NCI-H510A treated with DMSO at 0.1 percent for 48 hours (cell line): ENCODE results near the gene TLN1.

ENCODE experiments used
- DNase-seq: peaks from one replicate; lab custom pipeline; 2025; lab: John Stamatoyannopoulos, UW

TLN1 gene, protein sequence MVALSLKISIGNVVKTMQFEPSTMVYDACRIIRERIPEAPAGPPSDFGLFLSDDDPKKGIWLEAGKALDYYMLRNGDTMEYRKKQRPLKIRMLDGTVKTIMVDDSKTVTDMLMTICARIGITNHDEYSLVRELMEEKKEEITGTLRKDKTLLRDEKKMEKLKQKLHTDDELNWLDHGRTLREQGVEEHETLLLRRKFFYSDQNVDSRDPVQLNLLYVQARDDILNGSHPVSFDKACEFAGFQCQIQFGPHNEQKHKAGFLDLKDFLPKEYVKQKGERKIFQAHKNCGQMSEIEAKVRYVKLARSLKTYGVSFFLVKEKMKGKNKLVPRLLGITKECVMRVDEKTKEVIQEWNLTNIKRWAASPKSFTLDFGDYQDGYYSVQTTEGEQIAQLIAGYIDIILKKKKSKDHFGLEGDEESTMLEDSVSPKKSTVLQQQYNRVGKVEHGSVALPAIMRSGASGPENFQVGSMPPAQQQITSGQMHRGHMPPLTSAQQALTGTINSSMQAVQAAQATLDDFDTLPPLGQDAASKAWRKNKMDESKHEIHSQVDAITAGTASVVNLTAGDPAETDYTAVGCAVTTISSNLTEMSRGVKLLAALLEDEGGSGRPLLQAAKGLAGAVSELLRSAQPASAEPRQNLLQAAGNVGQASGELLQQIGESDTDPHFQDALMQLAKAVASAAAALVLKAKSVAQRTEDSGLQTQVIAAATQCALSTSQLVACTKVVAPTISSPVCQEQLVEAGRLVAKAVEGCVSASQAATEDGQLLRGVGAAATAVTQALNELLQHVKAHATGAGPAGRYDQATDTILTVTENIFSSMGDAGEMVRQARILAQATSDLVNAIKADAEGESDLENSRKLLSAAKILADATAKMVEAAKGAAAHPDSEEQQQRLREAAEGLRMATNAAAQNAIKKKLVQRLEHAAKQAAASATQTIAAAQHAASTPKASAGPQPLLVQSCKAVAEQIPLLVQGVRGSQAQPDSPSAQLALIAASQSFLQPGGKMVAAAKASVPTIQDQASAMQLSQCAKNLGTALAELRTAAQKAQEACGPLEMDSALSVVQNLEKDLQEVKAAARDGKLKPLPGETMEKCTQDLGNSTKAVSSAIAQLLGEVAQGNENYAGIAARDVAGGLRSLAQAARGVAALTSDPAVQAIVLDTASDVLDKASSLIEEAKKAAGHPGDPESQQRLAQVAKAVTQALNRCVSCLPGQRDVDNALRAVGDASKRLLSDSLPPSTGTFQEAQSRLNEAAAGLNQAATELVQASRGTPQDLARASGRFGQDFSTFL (N-terminal part only)

DNA sequence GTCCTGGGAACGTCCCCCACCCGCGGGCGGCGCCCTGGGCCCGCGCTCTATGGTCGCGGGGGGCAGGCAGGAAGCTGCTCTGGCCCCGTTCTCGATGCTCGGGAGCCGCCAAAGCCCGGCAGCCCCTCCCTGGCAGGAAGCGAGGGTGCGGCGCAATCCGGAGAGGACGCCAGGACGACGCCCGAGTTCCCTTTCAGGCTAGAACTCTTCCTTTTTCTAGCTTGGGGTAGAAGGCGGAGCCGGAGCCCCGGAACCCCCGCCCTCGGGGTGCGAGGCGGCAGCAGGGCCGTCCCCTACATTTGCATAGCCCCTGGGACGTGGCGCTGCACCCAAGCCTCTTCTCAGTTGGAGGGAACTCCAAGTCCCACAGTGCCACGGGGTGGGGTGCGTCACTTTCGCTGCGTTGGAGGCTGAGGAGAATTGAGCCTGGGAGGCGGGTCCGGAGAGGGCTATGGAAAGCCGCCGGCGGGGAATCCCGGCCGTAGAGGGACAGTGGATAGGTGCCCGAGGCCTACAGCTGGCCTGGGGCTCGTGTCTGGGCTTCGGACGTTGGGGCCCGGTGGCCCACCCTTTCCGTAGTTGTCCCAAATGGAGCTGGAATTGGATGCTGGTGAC is at the start of gene TLN1, which contains the start of gene CREB3:
Gene TLN1, minus strand, starts transcription at position 11 of the 615 bp plus-strand sequence. CDS start 6,501 bp downstream, outside the sequence.
Gene CREB3, plus strand, starts transcription at position 482 of the 615 bp plus-strand sequence. Its CDS starts 107 bp downstream, at position 589.
- DNase-seq: peak; percentile 85

DNA sequence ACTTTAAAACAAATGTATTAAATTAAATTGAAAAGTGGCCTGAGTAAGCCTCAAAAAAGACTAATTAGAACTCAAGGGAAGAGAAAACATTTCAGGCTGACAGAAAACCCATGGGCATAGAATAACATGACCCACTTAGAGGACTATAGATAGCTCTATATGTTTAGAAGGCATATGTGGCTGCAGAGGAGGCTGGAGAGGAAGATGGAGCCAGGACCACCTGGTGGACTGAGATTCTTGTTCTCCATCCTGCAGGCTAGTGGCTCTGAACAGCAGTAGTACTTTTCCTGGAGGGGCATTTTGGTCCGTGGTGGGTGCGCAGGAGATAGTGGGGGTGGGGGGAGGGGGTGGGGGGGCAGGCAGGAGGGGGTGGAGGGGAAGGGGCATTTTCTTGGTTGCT is 49.1 kb upstream of the TLN1 start:
- no peak for DNase-seq

DNA sequence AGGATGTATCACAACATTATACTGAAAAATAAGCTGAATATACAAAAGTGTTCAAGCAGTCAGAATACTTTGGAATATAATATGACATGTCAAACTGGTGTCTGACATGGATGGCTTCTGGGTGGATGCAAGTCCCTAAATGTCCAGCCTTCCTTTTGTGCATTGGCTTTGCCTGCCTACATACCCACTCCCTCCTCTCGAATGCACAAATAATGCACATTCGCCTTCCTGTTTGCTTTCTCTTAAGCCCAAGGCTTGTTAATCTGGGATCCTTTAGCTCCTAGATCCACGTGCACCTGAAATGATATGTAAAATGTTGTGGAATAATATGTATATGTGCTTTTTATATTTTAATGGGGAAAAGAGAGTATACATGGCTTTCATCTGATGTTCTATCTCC is 46.5 kb upstream of the TLN1 start:
- peak; percentile 24 for DNase-seq

DNA sequence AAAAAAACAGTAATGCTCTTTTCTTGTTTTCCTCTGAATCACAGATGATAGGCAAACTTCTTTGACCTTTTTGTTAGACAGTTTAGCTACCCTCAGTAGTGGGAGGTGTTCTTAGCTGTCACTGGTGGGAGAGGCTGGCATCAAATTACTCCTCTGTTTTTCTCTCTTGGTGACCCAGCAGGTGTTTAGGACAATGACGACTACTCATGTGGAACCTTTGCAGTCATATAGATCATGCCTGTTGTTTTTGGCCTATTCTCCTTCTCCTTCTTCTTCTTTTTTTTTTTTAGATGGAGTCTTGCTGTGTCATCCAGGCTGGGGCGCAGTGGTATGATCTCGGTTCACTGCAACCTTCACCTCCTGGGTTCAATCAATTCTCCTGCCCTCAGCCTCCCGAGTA is 44.0 kb upstream of the TLN1 start:
- DNase-seq: peak; percentile 76

DNA sequence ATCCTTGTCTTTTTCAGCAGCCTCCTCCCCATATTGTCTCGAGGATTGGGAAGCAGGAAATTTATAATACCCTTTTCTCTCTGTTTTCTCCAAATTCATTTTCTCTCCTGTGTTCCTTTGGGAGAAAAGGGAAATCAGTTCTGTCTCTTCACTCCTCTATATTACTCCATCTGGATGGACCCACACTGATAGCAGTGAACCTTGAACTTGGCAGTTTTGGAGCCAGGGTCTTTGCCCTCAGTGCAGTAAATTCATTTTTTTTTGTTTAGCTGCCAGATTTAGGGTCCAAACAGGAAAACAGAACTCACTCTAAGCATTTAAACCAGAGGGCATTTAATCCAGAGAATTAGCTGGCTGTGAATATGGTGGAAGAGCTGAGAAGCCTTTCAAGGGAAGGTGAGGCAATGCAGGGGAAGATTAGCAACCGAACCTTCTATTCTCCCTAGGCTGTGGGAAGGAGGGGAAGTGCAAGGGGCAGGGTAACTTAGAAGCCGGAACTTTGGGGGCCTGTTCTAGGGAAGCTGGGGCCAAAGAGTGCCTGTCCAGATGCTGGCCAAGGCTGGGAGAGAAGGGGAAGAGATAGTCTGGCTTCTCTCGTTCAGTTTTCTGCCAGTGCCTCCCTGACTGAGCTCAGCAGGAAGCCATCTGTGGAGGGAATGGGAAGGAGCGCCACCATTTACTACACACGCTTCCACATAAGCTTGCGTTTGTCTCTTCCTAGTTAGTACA is 43.1 kb upstream of the TLN1 start:
- DNase-seq: peak; percentile 21

DNA sequence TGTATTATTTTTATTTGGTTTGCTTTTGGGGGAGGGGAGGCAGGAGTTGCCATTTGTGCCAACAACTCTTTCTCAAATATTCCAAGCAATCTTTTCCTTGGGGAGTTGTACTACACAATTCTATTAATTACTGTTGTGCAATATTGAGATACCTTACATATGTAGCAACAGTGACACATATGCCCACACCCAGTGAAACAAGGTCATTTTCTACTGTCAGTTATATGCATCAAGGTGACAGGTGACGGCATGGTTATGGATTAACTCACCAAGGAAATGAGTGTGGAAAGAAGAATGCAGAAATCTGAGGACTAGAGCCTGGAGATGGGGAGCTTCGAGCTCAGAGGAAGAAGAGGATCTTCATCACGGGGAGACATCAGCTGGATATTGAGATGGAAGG is 39.9 kb upstream of the TLN1 start:
- DNase-seq: no peak

DNA sequence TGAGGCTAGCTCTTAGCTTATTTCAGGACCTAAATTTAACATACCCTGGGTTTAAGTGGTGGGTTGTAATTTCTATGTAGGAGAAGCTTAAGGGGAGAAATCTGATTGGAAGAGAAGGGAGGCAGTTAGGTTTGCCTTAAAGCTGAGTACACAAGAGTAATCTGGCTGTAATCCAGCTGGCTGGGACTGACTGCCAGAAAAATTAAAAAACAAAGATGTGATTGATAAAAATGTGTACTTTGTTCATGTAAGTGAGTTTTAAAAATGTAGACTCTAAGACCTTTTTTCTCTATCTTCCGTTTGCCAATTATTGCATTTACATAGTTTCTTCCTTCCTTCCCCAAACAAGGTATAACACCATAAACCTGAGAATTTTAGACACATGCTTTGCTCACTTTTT is 39.5 kb upstream of the TLN1 start:
- DNase-seq: peak; percentile 20

DNA sequence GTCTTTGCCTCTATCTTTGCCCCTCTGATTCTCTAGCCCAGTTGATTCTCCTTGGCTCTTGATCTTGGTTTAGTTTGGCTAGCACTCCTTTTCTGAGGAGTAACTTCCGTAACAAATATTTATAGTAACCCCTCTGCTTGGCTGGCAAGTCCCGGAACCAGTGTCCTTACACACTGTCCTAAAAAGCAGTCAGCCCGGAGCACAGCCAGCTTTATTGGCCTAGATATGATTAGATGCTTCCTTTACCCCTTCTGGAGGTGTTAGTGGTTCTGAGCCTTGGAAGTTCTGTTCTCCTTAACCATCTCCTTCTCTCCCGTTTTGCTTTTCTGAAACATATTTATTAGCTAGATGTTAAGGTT is 39.1 kb upstream of the TLN1 start:
- DNase-seq: no peak

DNA sequence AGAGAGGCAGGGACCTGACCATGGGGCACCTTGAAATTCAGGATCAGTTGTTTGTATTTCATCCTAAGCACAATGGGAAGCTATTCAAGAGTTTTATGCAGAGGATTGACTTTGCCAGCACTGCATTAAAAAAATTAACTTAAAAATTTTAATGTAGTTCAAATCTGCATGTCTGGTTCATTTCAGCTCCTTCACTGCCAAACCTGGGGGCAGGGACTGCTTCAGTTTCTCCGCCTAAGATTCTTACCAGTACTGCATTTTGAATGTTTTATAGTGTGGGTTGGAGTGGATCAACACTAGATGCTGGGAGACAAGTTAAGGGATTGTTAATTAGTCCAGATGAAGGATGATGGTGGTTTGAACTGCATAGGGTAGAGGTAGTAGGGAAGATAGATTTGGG is 37.8 kb upstream of the TLN1 start:
- DNase-seq: no peak

DNA sequence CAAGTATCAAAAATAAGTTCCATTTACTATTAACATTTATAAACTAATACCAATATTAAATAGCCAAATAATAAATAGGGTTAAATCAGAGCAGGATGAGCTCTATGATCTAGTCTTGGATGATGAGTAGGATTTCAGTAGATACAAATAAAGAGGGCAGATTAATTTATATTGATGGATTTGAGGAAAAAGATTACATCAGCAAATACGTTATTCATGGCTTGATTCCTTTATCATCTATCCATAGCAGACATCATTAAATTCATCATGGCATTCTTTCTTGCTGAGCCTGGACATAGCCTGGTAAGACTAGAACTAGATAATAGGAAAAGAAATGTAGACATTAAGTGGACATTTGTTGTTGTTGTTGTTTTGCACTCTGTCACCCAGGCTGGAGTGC is 35.5 kb upstream of the TLN1 start:
- DNase-seq: no peak

DNA sequence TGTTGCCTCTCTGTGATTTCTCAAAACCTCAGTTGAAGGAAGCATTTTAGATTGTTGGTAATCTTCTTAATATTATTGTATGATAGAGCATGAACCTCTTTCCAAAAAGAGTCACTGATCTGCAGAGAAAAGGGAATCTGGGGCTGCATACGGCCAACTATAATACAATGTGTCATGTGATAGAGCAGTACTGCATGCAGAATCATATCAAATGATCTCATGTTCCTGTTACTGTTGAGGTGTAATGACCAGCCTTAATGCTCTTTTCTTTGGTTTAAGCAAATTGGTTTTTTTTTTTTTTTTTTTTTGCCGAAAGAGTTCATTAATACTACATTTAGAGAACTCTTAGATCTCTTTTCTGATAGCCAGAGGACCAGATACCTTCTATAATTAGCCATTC is 35.0 kb upstream of the TLN1 start:
- DNase-seq: no peak

DNA sequence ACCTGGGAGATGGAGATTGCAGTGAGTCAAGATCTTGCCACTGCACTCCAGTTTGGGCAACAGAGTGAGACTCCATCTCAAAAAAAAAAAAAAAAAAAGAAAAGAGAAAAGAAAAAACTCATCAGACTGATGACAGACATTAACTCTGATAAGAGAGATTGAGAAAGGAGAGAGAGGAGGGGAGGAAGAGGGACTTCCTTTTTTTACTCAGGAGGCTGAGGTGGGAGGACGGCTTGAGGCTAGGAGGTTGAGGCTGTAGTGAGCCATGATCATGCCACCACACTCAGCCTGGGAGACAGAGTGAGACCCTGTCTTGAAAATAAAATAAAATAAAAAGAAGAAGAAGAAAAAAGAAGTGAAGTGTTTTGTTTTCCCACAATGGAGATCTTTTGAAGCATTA is 31.8 kb upstream of the TLN1 start:
- no peak for DNase-seq

DNA sequence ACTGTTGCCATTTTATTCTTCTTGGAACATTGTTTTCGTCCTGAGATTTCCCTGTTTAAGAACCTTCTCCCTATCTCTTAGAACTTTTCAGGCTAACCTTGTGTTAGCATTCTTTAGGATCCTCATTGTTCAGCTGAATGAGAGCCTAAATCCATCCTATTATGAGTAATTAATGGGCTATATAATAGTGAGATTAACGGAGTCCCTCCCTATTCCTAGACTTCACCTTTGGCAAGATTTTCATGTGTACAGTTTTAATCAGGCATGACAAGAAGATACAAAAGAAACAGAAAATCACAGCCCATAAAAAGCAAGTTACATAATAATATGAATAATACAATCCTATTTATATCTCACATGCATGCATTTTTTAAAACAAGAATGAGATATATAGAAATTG is 31.2 kb upstream of the TLN1 start:
- DNase-seq: no peak

DNA sequence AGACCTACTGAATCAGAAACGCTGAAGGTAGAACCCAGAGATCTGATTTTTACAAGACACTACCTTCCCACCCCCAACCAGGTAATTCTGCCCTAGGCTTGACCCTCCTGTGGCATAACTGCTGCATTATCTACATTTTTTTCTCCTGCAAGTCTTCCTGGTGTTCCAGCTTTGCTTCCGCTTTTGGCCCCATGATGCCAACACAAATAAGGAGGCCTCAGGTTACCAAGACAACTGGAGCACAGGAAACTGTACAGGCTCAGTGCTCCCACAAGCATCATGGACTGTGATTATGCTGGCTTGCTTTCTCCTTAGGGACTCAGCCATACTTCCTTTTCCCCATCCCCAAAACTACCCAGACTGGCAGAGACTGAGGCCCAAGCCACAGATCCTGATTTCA is 28.7 kb upstream of the TLN1 start:
- DNase-seq: no peak

DNA sequence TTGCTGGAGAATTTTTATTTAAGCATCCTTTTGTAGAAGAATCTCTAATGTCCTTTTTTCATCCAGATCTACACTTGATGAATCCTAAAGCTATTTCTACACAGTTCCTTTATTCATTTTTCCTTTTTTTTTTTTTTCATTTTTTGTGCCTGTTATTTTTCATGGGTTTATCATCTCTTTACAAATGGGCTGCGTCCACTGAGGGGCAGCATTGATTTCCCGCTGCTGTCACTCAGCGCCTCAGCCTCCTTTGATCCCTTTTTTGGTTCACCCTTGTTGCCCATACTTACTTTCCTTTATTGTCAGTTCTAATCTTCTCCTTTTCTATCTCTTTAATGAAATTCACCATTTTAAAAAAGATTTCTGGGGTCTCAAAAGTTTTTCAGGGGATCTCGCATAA is 27.8 kb upstream of the TLN1 start:
- no peak for DNase-seq

DNA sequence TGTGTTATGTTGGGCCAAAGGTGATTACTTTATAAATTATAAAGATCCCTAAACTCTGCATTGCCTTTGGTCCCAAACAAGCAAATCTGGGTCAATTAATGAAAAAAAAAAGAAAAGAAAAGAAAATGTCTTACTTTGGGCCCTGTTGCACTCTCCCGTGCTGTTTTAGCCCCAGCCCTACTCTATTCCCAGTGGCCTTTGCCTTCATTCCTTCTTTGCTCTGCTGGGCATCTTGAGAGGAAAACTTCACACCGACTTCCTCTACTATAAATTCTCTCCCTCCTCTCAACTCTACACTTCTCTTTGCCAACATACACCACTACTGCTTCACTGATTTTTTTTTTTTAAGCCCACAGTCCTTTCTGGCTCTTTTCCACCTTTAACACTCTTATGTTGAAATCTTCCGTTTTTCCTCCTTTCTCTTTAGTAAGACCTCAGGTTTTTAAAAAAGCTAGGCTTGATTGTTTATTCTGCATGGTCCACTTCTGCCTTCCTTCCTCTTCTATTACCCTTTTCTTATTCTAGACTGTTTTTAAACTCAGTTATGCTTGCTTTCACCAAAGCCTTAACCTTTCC is 26.6 kb upstream of the TLN1 start:
- DNase-seq: no peak

DNA sequence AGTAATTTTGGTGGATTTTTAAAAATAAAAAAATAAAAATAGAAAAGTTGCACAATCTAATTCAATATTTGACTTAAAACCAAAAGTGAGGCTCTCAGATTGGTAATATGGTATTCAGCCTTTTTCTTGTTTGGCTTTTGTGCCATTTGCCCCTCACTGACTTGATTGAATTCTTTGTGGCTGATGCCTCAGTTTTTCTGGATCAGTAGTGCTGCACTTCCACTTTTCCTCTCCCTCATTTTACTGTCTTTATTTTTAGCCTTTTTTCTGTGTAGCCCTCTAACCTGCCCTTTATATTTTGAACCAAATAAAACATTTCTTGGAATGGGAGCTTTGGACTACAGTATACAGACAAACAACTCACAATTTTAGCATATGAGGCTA is 25.9 kb upstream of the TLN1 start:
- DNase-seq: no peak

DNA sequence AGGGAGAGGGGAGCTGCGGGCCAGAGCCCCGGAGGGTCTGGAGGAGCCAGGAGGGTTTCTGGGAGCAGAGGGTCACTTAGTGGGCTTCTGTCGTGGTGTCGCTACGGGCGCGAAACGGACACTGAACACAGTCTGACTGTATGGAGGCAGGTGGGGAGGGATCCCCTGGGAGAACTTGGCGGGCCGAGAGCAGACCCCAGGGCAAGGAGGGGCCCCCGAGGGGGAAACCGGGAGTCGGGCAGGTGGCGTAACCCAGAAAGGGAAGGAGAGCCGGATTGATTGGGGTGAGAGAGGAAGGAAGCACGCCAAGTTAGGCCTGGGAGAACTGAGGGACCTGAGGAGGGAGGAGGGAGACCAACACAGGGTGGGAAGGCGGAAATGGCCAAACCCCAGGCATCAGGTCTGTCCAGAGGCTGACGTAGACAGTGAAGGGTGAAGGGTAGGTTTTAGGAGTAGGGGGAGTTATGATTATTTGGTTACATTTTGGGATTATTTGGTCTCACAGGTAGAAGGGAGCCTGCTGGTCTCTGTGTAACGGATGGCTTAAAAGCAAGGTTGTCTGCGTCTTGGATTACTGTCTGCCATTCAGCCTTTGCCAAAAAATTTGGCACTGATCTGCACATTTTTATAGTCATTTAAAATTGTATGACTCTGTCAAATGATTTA is 25.4 kb upstream of the TLN1 start:
- peak; percentile 31 for DNase-seq

DNA sequence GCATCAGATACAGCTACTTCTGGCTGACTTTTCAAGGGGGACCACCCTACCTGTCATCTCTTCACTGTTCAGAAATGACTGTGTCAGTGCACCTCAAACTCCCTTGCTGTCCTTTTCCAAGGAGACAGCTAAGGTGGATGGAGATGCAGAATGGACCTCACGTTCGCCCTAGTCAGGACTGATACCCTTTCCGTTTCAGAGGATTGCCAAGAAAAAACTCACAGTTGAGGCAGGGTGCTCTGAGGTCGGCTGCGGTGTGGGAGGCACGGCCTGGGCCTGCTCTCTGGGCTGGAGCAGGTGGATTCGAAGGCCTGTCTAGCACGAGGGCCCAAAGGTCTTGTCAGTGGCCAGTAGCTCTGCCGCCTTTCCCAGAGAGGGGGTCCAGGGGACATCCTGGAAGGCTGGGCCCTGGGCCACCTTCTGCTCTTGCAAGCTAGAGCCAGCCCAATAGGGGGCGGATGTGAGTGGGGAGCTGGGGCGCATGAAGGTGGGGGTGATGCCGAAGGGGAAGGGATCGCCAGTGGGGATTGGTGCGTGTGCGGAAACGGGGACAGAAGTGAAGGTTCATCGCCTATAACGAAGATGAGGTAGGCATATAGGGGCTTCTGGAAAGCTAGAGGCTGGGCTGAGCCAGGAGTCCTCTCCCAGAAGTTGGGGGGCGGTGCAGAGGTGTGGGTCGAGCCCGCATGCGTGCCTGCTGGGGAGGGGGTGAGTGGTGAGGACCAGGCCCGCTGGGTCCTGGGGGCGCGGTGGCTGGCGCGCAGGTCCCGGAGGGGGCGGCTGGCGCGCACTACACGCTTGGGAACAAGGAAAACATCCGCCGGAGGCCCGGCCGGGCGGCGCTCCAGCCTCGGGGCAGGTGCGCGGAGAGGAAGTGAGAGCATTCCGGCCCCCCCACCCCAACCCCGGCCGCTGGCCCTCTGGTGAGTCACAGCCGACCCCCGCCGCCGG is 24.6 kb upstream of the TLN1 start:
- DNase-seq: peak; percentile 42
